ENCODE measurements around the gene MARCHF2. TPM values are rescaled to one million over a fixed set of nuclear protein-coding genes. Genes with fewer than 3 reads are reported as not detected.

Gene MARCHF2
- total RNA-seq, 1 experiment from 2014 or later = 27.5 TPM

GRCh38 chr19:8461891-8462290 lies 48.8 kb downstream of the MARCHF2 start:
- WGBS (ENCODE audit: extremely low coverage, insufficient read length, low lambda C conversion rate) = no CpG with 5 or more reads among the region's 14 CpGs
- Histone ChIP-seq H3K23me2 (ENCODE audit: insufficient read length, low read depth, low read length, poor library complexity, severe bottlenecking) (no peaks in the 10 kb centered on the region), H3K14ac (ENCODE audit: insufficient read depth, low read length) (no peak overlapping the region), H2AFZ (ENCODE audit: low read length) (no peak overlapping the region), H2BK20ac (ENCODE audit: low read depth, low read length, poor library complexity, severe bottlenecking) (no peak overlapping the region), H2BK15ac (ENCODE audit: low read depth, low read length) (no peak overlapping the region), H4K5ac (ENCODE audit: insufficient read length, low read depth, low read length) (no peak overlapping the region), H2AK5ac (ENCODE audit: insufficient read length, low read length) (no peak overlapping the region), H2BK12ac (ENCODE audit: insufficient read length, low read depth, low read length) (no peak overlapping the region), H3K9me3 (ENCODE audit: control insufficient read depth, low read depth, low read length) (no peaks in the 10 kb centered on the region), H3K27me3 (ENCODE audit: insufficient read depth, low read length) (no peaks in the 10 kb centered on the region), H2BK120ac (ENCODE audit: low read depth, low read length, poor library complexity, severe bottlenecking) (no peak overlapping the region), H2BK5ac (ENCODE audit: insufficient read length, low read length) (no peak overlapping the region), H3K4ac (ENCODE audit: low read depth, low read length) (no peak overlapping the region), H3K79me2 (ENCODE audit: insufficient read depth, low read length) (peaks cover 60% of the 10 kb centered on the region), H4K91ac (ENCODE audit: insufficient read length, low read depth, low read length) (no peak overlapping the region), H3K4me2 (ENCODE audit: insufficient read depth, insufficient read length, low read length) (no peak overlapping the region), H4K20me1 (ENCODE audit: control insufficient read depth, insufficient read depth, insufficient read length) (no peaks in the 10 kb centered on the region), H3K9ac (ENCODE audit: extremely low read depth, insufficient read length, low read length) (no peak overlapping the region), H3K23ac (ENCODE audit: insufficient read length, low read depth, low read length) (no peak overlapping the region), H4K8ac (replicated peaks; ENCODE audit: insufficient read length, low read depth, low read length) (no peak overlapping the region), H3K56ac (ENCODE audit: insufficient read length, low read depth, low read length) (no peak overlapping the region), H3K4me1 (ENCODE audit: insufficient read depth, low read length) (peaks cover 2% of the 10 kb centered on the region; the same call in 1 of the 2 replicates), H3K79me1 (ENCODE audit: insufficient read depth, low read depth, low read length, poor library complexity, severe bottlenecking) (peaks cover 11% of the 10 kb centered on the region), H3K18ac (ENCODE audit: insufficient read length, low read depth, low read length) (no peak overlapping the region), H3T11ph (ENCODE audit: low read length) (no peak overlapping the region), H3K27ac (ENCODE audit: insufficient read length, low read depth, low read length) (no peak overlapping the region)
- peaks cover 42 to 46% of the 10 kb centered on the region in 2 experiments for H3K4me1 Mint-ChIP-seq
- no peaks in the 10 kb centered on the region for H3K27me3 Mint-ChIP-seq (ENCODE audit: low read depth)
- DNase-seq = no peak
- no peak for TF ChIP-seq CTCF (conservative IDR thresholded peaks at IDR 0.05)
- H3K36me3 Mint-ChIP-seq (ENCODE audit: insufficient read depth in 1 of 3, low read depth in 3 of 3) = peaks cover 36 to 78% (median 65%) of the 10 kb centered on the region in 3 experiments; a peak in 6 of 7 replicates
- peak overlapping the region in 1 of 3 experiments; percentile 65; a peak in 3 of 7 replicates for H3K27ac Mint-ChIP-seq
- no peak overlapping the region for H3K4me3 Mint-ChIP-seq
- H3K9me3 Mint-ChIP-seq = no peaks in the 10 kb centered on the region

All from H9 (cell line).